K562 (cell line): ENCODE data around the gene HSPA4L. TPM values are rescaled to one million over a fixed set of nuclear protein-coding genes. Genes with fewer than 3 reads are reported as not detected.

Source experiments
- BRCA1 ChIP-seq, 2 experiments: fragments of 450-650 bp in 1 of 2; sonication (generic) in 1 of 2; formaldehyde crosslinking in 1 of 2; IDR thresholded peaks; 2 replicates each; pipeline versions ENCODE4 v1.5.0 to v1.6.1; 2017 to 2020; ENCODE audit warnings: mild to moderate bottlenecking in 1 of 2, missing genetic modification reagents in 1 of 2
- E2F4 ChIP-seq: sonication (generic); formaldehyde crosslinking; IDR thresholded peaks from 2 replicates; pipeline ENCODE4 v1.8.0; 2022; ENCODE audit warnings: mild to moderate bottlenecking, low read depth, missing genetic modification reagents
- ELF4 ChIP-seq: fragments of 450-650 bp; formaldehyde crosslinking; IDR thresholded peaks from 2 replicates; pipeline ENCODE4 v1.4.0; 2022; ENCODE audit warnings: missing genetic modification characterization
- FOXJ3 ChIP-seq: sonication (generic); formaldehyde crosslinking; IDR thresholded peaks from 2 replicates; pipeline ENCODE4 v1.4.0; 2020; ENCODE audit warnings: mild to moderate bottlenecking, missing genetic modification reagents
- FOXP1 ChIP-seq: sonication (generic); formaldehyde crosslinking; IDR thresholded peaks from 2 replicates; pipeline ENCODE4 v1.8.0; 2022; ENCODE audit warnings: mild to moderate bottlenecking, missing genetic modification reagents
- GABPA ChIP-seq: fragments of 200-800 bp; sonication (Bioruptor generic); conservative IDR thresholded peaks from 2 replicates; pipeline ENCODE4 v1.6.1; 2016; ENCODE audit warnings: low read depth, missing genetic modification characterization, missing compliant biosample characterization
- HDGF ChIP-seq: fragments of 450-650 bp; IDR thresholded peaks from 2 replicates; pipeline ENCODE4 v1.6.1; 2016
- KHSRP ChIP-seq: fragments of 450-650 bp; IDR thresholded peaks from 2 replicates; pipeline ENCODE4 v1.6.1; 2017
- KLF10 ChIP-seq: fragments of 250-450 bp; sonication (Bioruptor Pico); IDR thresholded peaks from 2 replicates; pipeline ENCODE4 v1.6.1; 2021; ENCODE audit warnings: matching md5 sums
- NCOA1 ChIP-seq: fragments of 450-650 bp; IDR thresholded peaks from 2 replicates; pipeline ENCODE4 v1.6.1; 2016; ENCODE audit warnings: low read depth
- NEUROD1 ChIP-seq: fragments of 150-350 bp; IDR thresholded peaks from 2 replicates; pipeline ENCODE4 v1.6.1; 2014; ENCODE audit warnings: borderline replicate concordance, low read length, low read depth; ENCODE audit not compliant: partially characterized antibody
- NFXL1 ChIP-seq: fragments of 450-650 bp; formaldehyde crosslinking; IDR thresholded peaks from 2 replicates; pipeline ENCODE4 v1.4.0; 2021; ENCODE audit warnings: mild to moderate bottlenecking
- NR2F6 ChIP-seq: fragments of 450-650 bp; formaldehyde crosslinking; IDR thresholded peaks from 2 replicates; pipeline ENCODE4 v1.4.0; 2020; ENCODE audit warnings: mild to moderate bottlenecking
- NRF1 ChIP-seq, 2 experiments: fragments of 450-650 bp; IDR thresholded peaks in 1 of 2; conservative IDR thresholded peaks in 1 of 2; 2 replicates each; pipeline ENCODE4 v1.6.1; 2014; ENCODE audit warnings: mild to moderate bottlenecking in 2 of 2
- POU5F1 ChIP-seq: fragments of 150-350 bp; IDR thresholded peaks from 2 replicates; pipeline ENCODE4 v1.6.1; 2014; ENCODE audit warnings: borderline replicate concordance, low read length, low read depth, mild to moderate bottlenecking; ENCODE audit not compliant: partially characterized antibody
- RNF2 ChIP-seq: sonication (generic); IDR thresholded peaks from 2 replicates; pipeline ENCODE4 v1.6.1; 2016
- STAT6 ChIP-seq: sonication (generic); formaldehyde crosslinking; IDR thresholded peaks from 2 replicates; pipeline ENCODE4 v1.8.1; 2023; ENCODE audit warnings: mild to moderate bottlenecking, missing genetic modification reagents
- WHSC1 ChIP-seq: IDR thresholded peaks from one replicate; pipeline ENCODE4 v1.6.1; 2012; ENCODE audit warnings: low read length, control low read depth, inconsistent platforms
- ZBTB2 ChIP-seq: fragments of 450-650 bp; IDR thresholded peaks from 2 replicates; pipeline ENCODE4 v1.6.1; 2016; ENCODE audit warnings: antibody characterized with exemption
- ZKSCAN1 ChIP-seq: fragments of 150-350 bp; IDR thresholded peaks from 2 replicates; pipeline ENCODE4 v1.6.1; 2016; ENCODE audit warnings: low read depth, low read length
- ZNF384 ChIP-seq: IDR thresholded peaks from 2 replicates; pipeline ENCODE4 v1.6.1; 2012; ENCODE audit warnings: low read depth, low read length, improper control_type of control experiment
- ZNF436 ChIP-seq: fragments of 250-450, 450-650 bp; sonication (Bioruptor Pico); formaldehyde crosslinking; IDR thresholded peaks from 2 replicates; pipeline ENCODE4 v1.7.0; 2020; ENCODE audit warnings: mild to moderate bottlenecking
- ZNF511 ChIP-seq: sonication (generic); formaldehyde crosslinking; IDR thresholded peaks from 2 replicates; pipeline ENCODE4 v1.8.0; 2022; ENCODE audit warnings: mild to moderate bottlenecking, missing genetic modification reagents
- ZNF668 ChIP-seq: fragments of 250-450 bp; sonication (Bioruptor Pico); IDR thresholded peaks from 2 replicates; pipeline ENCODE4 v1.8.0; 2022; ENCODE audit warnings: mild to moderate bottlenecking, inconsistent platforms
- ZZZ3 ChIP-seq: fragments of 450-650 bp; IDR thresholded peaks from 2 replicates; pipeline ENCODE4 v1.6.1; 2016; ENCODE audit warnings: antibody characterized with exemption, mild to moderate bottlenecking, moderate library complexity
- polyA plus RNA-seq, 8 experiments: library from polyadenylated mRNA; depleted of rRNA in 4 of 8; stranded (reverse) in 5 of 8; unstranded in 3 of 8; fragments of >200 nt; fragmentation: Nextera tagmentation in 2 of 8; fragmentation: Illumina TruSeq in 1 of 8; extraction: Ambion mirVana in 2 of 8; extraction: Trizol in 1 of 8; gene quantifications; 2 replicates each; pipeline versions ENCODE4 v1.2.1 to v1.2.3, GENCODE V29; 2011 to 2014; ENCODE audit warnings: inconsistent platforms in 1 of 8, missing spikeins in 1 of 8
- total RNA-seq, 7 experiments: library from RNA; depleted of rRNA in 6 of 7; stranded (reverse); fragments of >200 nt in 6 of 7; fragmentation: Illumina TruSeq in 2 of 7; extraction: Trizol in 2 of 7; gene quantifications; 2 replicates each; pipeline versions ENCODE4 v1.2.1 to v1.2.3, GENCODE V29; 2011 to 2021; ENCODE audit warnings: low replicate concordance in 1 of 7

Gene HSPA4L
- total and polyA plus RNA-seq, 9 of the 15 experiments (the other 6 are each of a cell fraction or from before 2014, with no cell fraction given), result 12.3 to 37.0 (median 21.7) TPM

GRCh38 chr4:127880763-127881562 lies 98.8 kb downstream of the HSPA4L start, which contains the start of gene PLK4 (continued):
- TF ChIP-seq ZNF511 (CRISPR knock-in tag) (peak; percentile 76; the same call in 1 of the 2 replicates), POU5F1 (no peak), ZKSCAN1 (peak; percentile 14; the same call in 1 of the 2 replicates), KHSRP (no peak), GABPA (tag) (peak; percentile 34; the same call in 1 of the 2 replicates), NEUROD1 (no peak), ZBTB2 (peak; percentile 97), NCOA1 (peak; percentile 44; the same call in 1 of the 2 replicates), ZNF436 (CRISPR knock-in tag) (no peak), ZZZ3 (no peak), NRF1 (conservative IDR thresholded peaks at IDR 0.05 in 1 of 2, IDR thresholded peaks at IDR 0.05 in 1 of 2) (peak; percentile 97 to 98), STAT6 (CRISPR knock-in tag) (no peak), RNF2 (no peak), WHSC1 (no peak), HDGF (no peak), BRCA1 (IDR thresholded peaks at IDR 0.05) (no peak), BRCA1 (CRISPR knock-in tag; IDR thresholded peaks at IDR 0.05) (no peak), NFXL1 (CRISPR knock-in tag) (no peak), ELF4 (CRISPR knock-in tag) (no peak), FOXJ3 (CRISPR knock-in tag) (no peak), ZNF384 (no peak), KLF10 (no peak), E2F4 (peak; percentile 99), ZNF668 (CRISPR knock-in tag) (no peak), FOXP1 (CRISPR knock-in tag) (peak; percentile 73; the same call in 1 of the 2 replicates), NR2F6 (CRISPR knock-in tag) (no peak)
